Dendritic cell treated with granulocyte-macrophage colony-stimulating factor and Interleukin-4, amounts not matched to agents 40 ng/mL and 50 ng/mL, for 4 days (primary cell): Measurements from ENCODE around the gene SERPINI2.

Source experiments
- H3K27ac Mint-ChIP-seq: one replicate; pipeline ENCODE4 v1.8.0; 2022; ENCODE audit warnings: mild to moderate bottlenecking, mixed read lengths
- H3K27me3 Mint-ChIP-seq: one replicate; pipeline ENCODE4 v1.8.0; 2022; ENCODE audit warnings: mild to moderate bottlenecking, mixed read lengths
- H3K36me3 Mint-ChIP-seq: one replicate; pipeline ENCODE4 v1.8.0; 2022; ENCODE audit warnings: low read depth, mixed read lengths
- H3K4me1 Mint-ChIP-seq: one replicate; pipeline ENCODE4 v1.8.0; 2022; ENCODE audit warnings: low read depth, mixed read lengths
- H3K4me3 Mint-ChIP-seq: one replicate; pipeline ENCODE4 v1.8.0; 2022; ENCODE audit warnings: mild to moderate bottlenecking, moderate library complexity, mixed read lengths
- H3K9me3 Mint-ChIP-seq: one replicate; pipeline ENCODE4 v1.8.0; 2022; ENCODE audit warnings: mixed read lengths
- intact Hi-C: fragments of 100-400 bp; cut with micrococcal nuclease; formaldehyde crosslinking; loops from one replicate; pipeline ENCODE4 v1.15.0; 2022

Gene SERPINI2

GRCh38 chr3:167473863-167474262, at the start of gene SERPINI2:
Gene SERPINI2, minus strand, starts transcription at chr3:167474042. Its CDS starts 2,208 bp downstream, at chr3:167471834.
- no peaks in the 10 kb centered on the region for H3K27me3 Mint-ChIP-seq
- H3K36me3 Mint-ChIP-seq: no peaks in the 10 kb centered on the region
- intact Hi-C loops: no loop called here
- H3K9me3 Mint-ChIP-seq: no peaks in the 10 kb centered on the region
- H3K4me1 Mint-ChIP-seq: peaks cover 5% of the 10 kb centered on the region
- no peak within 1 kb of the TSS for H3K27ac Mint-ChIP-seq
- H3K4me3 Mint-ChIP-seq: no peak within 1 kb of the TSS

GRCh38 chr3:167521006-167521355, 47.1 kb upstream of the SERPINI2 start:
- no peaks in the 10 kb centered on the region for H3K36me3 Mint-ChIP-seq
- intact Hi-C loops: no loop called here
- no peaks in the 10 kb centered on the region for H3K9me3 Mint-ChIP-seq
- no peak overlapping the region for H3K4me3 Mint-ChIP-seq
- H3K4me1 Mint-ChIP-seq: peaks cover 23% of the 10 kb centered on the region
- H3K27me3 Mint-ChIP-seq: no peaks in the 10 kb centered on the region
- no peak overlapping the region for H3K27ac Mint-ChIP-seq

GRCh38 chr3:167520266-167521005, 46.6 kb upstream of the SERPINI2 start:
- Mint-ChIP-seq H3K27ac (no peak overlapping the region), H3K36me3 (no peaks in the 10 kb centered on the region), H3K4me1 (peaks cover 23% of the 10 kb centered on the region), H3K27me3 (no peaks in the 10 kb centered on the region), H3K4me3 (no peak overlapping the region), H3K9me3 (no peaks in the 10 kb centered on the region)
- intact Hi-C loops: no loop called here

GRCh38 chr3:167507954-167508353, 34.1 kb upstream of the SERPINI2 start:
- Mint-ChIP-seq H3K27me3 (no peaks in the 10 kb centered on the region), H3K9me3 (no peaks in the 10 kb centered on the region), H3K27ac (no peak overlapping the region), H3K4me3 (no peak overlapping the region), H3K36me3 (no peaks in the 10 kb centered on the region), H3K4me1 (peaks cover 14% of the 10 kb centered on the region)
- intact Hi-C loops: no loop called here

- Mint-ChIP-seq H3K27me3 (no peaks in the 10 kb centered on the region), H3K36me3 (no peaks in the 10 kb centered on the region), H3K4me3 (no peak overlapping the region), H3K4me1 (peaks cover 18% of the 10 kb centered on the region), H3K27ac (no peak overlapping the region), H3K9me3 (no peaks in the 10 kb centered on the region)
- intact Hi-C loops: no loop called here
Measured at GRCh38 chr3:167502401-167502800, 28.6 kb upstream of the SERPINI2 start.

- Mint-ChIP-seq H3K27me3 (no peaks in the 10 kb centered on the region), H3K36me3 (no peaks in the 10 kb centered on the region), H3K27ac (no peak overlapping the region), H3K9me3 (no peaks in the 10 kb centered on the region), H3K4me3 (no peak overlapping the region), H3K4me1 (peaks cover 18% of the 10 kb centered on the region)
- intact Hi-C loops: no loop called here
Measured at GRCh38 chr3:167501941-167502340, 28.1 kb upstream of the SERPINI2 start.

GRCh38 chr3:167497903-167498302, 24.1 kb upstream of the SERPINI2 start:
- intact Hi-C loops: loop anchor here (10.0 kb wide), 1 partner anchor 93 kb away; no protein-coding TSS in a partner anchor
- H3K9me3 Mint-ChIP-seq: no peaks in the 10 kb centered on the region
- no peak overlapping the region for H3K27ac Mint-ChIP-seq
- H3K27me3 Mint-ChIP-seq: no peaks in the 10 kb centered on the region
- H3K36me3 Mint-ChIP-seq: no peaks in the 10 kb centered on the region
- no peak overlapping the region for H3K4me3 Mint-ChIP-seq
- H3K4me1 Mint-ChIP-seq: peaks cover 16% of the 10 kb centered on the region

- Mint-ChIP-seq H3K27me3 (no peaks in the 10 kb centered on the region), H3K36me3 (no peaks in the 10 kb centered on the region), H3K4me3 (no peak overlapping the region), H3K27ac (no peak overlapping the region), H3K4me1 (peaks cover 16% of the 10 kb centered on the region), H3K9me3 (no peaks in the 10 kb centered on the region)
- intact Hi-C loops: loop anchor here (10.0 kb wide), 1 partner anchor 88 kb away; no protein-coding TSS in a partner anchor
Measured at GRCh38 chr3:167493244-167493643, 19.4 kb upstream of the SERPINI2 start.

- Mint-ChIP-seq H3K4me3 (no peak overlapping the region), H3K27ac (no peak overlapping the region), H3K36me3 (no peaks in the 10 kb centered on the region), H3K27me3 (no peaks in the 10 kb centered on the region), H3K9me3 (no peaks in the 10 kb centered on the region), H3K4me1 (peaks cover 11% of the 10 kb centered on the region)
- intact Hi-C loops: loop anchor here (10.0 kb wide), 1 partner anchor 87 kb away; no protein-coding TSS in a partner anchor
Measured at GRCh38 chr3:167491621-167492020, 17.8 kb upstream of the SERPINI2 start.

GRCh38 chr3:167489571-167489970, 15.7 kb upstream of the SERPINI2 start:
- intact Hi-C loops: no loop called here

GRCh38 chr3:167487556-167487955, 13.7 kb upstream of the SERPINI2 start:
- H3K4me3 Mint-ChIP-seq: no peak overlapping the region
- no peaks in the 10 kb centered on the region for H3K36me3 Mint-ChIP-seq
- intact Hi-C loops: no loop called here
- peaks cover 16% of the 10 kb centered on the region for H3K4me1 Mint-ChIP-seq
- H3K27ac Mint-ChIP-seq: no peak overlapping the region
- H3K27me3 Mint-ChIP-seq: no peaks in the 10 kb centered on the region
- H3K9me3 Mint-ChIP-seq: peaks cover 9% of the 10 kb centered on the region

More at GRCh38 chr3:167489571-167489970, 15.7 kb upstream of the SERPINI2 start:
- peaks cover 13% of the 10 kb centered on the region for H3K4me1 Mint-ChIP-seq
- peaks cover 9% of the 10 kb centered on the region for H3K9me3 Mint-ChIP-seq
- no peak overlapping the region for H3K4me3 Mint-ChIP-seq
- no peaks in the 10 kb centered on the region for H3K27me3 Mint-ChIP-seq
- no peaks in the 10 kb centered on the region for H3K36me3 Mint-ChIP-seq
- no peak overlapping the region for H3K27ac Mint-ChIP-seq

GRCh38 chr3:167484551-167484950, 10.7 kb upstream of the SERPINI2 start:
- no peaks in the 10 kb centered on the region for H3K36me3 Mint-ChIP-seq
- H3K4me3 Mint-ChIP-seq: no peak overlapping the region
- H3K9me3 Mint-ChIP-seq: peaks cover 18% of the 10 kb centered on the region
- no peak overlapping the region for H3K27ac Mint-ChIP-seq
- no peaks in the 10 kb centered on the region for H3K27me3 Mint-ChIP-seq
- H3K4me1 Mint-ChIP-seq: peaks cover 17% of the 10 kb centered on the region
- intact Hi-C loops: no loop called here

GRCh38 chr3:167483708-167484475, 10.1 kb upstream of the SERPINI2 start:
- Mint-ChIP-seq H3K4me1 (peaks cover 17% of the 10 kb centered on the region), H3K27me3 (no peaks in the 10 kb centered on the region), H3K9me3 (peaks cover 18% of the 10 kb centered on the region), H3K27ac (no peak overlapping the region), H3K36me3 (no peaks in the 10 kb centered on the region), H3K4me3 (no peak overlapping the region)
- intact Hi-C loops: no loop called here

GRCh38 chr3:167481164-167481563, 7.3 kb upstream of the SERPINI2 start:
- H3K27me3 Mint-ChIP-seq: no peaks in the 10 kb centered on the region
- H3K4me3 Mint-ChIP-seq: no peak overlapping the region
- intact Hi-C loops: no loop called here
- H3K27ac Mint-ChIP-seq: no peak overlapping the region
- peaks cover 17% of the 10 kb centered on the region for H3K4me1 Mint-ChIP-seq
- H3K36me3 Mint-ChIP-seq: no peaks in the 10 kb centered on the region
- peaks cover 15% of the 10 kb centered on the region for H3K9me3 Mint-ChIP-seq
